HG03108 (cell line): ENCODE results near the gene ZSCAN32.

Experiments
- ATAC-seq: cut with Tn5 transposase; IDR thresholded peaks from one replicate; pipeline ENCODE4 v1.9.1; 2021; ENCODE audit warnings: moderate library complexity; ENCODE audit not compliant: unreplicated experiment

The ZSCAN32 gene

DNA sequence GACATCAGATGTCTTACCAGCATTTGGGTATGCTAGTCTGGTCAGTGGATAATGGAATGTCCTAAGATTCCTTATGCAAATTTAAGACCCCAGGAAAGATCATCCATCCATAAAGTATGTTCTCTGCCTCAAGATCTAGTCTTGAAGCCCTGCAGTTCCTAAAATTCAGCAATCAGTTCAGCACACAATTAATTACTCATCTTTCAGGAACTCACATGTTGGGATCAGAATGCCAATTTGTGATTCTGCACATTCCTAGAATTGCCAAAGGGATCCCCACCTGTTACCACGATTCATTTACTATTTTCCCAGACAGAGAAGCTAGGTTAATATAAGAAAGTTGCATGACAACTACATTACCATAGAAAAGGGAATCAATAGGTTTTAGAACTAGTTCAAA lies 41.9 kb downstream of the ZSCAN32 start:
- ATAC-seq: no peak

DNA sequence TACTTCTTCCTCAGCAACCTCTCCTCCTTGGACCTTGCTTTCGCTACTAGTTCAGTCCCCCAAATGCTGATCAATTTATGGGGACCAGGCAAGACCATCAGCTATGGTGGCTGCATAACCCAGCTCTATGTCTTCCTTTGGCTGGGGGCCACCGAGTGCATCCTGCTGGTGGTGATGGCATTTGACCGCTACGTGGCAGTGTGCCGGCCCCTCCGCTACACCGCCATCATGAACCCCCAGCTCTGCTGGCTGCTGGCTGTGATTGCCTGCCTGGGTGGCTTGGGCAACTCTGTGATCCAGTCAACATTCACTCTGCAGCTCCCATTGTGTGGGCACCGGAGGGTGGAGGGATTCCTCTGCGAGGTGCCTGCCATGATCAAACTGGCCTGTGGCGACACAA lies 44.7 kb downstream of the ZSCAN32 start:
- no peak for ATAC-seq

DNA sequence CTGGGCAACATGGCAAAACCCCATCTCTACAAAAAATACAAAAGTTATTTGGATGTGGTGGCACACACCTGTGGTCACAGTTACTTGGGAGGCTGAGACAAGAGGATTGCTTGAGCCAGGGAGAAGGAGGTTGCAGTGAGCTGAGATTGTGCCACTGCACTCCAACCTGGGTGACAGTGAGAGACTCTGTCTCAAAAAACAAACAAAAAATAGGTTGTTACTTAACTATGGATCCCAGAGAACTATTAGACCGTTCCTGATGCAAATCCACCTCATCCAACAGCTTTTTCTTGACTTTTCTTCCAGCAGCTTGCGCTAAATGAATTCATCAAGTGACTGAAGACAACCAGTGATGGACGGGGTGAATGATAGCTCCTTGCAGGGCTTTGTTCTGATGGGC lies 45.2 kb downstream of the ZSCAN32 start, which contains the start of gene OR2C1:
TSS of gene OR2C1 (plus strand) at position 301 of the 400 bp plus-strand sequence. CDS start at position 353, 52 bp downstream.
- no peak for ATAC-seq

DNA sequence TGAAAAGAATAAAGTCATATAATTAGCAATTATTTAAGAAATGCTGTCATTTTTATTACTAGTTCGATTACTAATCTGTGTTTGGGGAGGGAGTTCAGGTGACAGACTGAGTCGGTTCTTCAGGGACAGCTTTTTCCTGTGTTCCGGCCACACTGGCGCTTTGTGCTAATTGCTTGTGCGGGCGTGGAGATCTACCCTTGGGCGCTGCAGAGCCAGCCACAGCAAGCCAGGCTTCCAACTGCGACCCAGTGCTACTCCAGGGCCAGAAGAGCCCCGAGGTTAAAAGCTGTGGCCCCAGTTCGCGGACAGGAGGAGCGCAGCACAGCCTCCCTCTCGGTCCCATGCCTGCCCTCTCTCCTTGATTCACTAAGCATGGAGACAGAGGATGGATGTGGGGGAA lies 51.6 kb downstream of the ZSCAN32 start:
- no peak for ATAC-seq

DNA sequence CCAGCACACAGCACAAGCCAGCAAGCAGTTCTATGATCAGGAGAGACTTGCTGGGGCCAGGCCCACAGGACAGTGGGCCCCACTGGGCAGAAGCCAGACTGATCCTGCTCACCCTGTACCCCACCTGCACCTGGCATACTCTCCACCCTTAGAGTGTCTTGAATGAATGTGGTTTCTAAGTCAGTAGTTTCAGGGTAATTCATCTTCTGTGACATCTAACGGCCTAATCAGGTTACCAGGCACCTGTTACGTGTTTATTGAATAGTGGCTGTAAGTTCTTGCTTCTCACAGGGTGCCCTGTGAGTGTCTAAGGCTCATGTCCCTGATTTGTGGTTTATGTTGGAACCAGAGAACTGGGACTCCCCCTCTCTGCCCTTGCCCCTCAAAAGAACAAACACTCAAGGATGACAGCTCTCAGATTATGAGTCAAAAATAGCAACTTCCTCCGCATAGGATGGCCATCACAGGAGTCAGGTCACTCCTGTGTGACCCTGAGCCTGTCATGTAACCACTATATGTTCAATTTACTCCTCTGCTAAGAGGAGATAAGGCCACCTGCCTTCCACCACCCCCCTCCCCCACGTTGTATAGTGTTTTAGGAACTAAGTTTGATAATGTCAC lies 52.1 kb downstream of the ZSCAN32 start:
- no peak for ATAC-seq

DNA sequence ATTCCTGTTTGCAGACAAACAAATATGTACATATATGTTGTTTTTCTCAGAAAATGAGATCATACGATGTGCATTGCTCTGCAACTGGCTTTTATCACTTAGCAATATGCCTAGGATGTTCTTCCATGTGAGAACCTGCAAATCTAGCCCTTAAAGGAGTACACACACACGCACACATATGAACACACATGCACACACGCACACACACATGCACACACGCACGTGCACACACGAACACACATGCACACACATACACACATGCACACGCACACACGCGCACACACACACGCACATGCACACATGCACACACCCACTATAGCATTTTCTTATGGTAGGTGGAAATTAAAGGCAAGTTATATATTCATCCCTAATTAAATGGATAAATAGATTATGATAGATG lies 53.2 kb downstream of the ZSCAN32 start:
- no peak for ATAC-seq

DNA sequence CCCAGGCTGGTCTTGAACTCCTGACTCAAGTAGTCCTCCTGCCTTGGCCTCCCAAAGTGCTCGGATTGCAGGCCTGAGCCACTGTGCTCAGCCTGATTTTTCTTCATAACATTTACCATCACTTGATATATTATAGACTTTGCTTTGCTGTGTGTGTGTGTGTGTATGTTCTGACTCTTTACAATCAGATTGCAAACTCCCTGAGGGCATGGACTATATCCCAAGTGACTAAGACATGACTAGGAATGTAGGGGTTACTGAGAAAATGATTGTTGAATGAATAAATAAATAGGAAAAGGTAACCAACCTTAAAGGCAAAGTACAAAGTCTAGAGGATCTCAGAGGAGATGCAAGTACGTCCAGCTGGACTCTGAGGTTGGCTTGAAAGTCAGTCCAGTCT lies 54.8 kb downstream of the ZSCAN32 start:
- ATAC-seq: no peak
